ENCODE results near the gene RHOBTB1.

Gene RHOBTB1

DNA sequence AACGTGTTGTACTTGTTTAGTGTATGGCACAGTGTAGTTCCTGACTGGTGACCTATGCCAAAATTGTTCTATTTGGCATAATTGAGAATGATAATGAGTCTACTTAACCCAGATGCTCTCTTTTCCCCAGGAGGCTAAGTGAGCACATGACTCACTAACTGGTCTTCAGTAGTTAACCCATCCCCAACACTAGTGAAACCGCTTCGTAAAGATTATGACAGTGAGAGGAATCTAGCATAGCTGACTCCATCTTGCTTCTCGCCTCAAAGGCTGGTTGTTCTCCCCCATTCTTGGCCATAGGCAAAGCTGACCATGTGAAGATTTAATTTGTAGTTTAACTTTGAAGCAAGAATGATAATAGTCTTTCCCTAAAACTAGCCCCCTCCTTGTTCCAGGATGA is 118.5 kb downstream of the RHOBTB1 start:
- DNase-seq (ENCODE audit: low read depth in 2 of 2) = no peak
- no peak for TF ChIP-seq CTCF (IDR thresholded peaks at IDR 0.05; ENCODE audit: low read depth, low read length)
- no peak overlapping the region for H3K4me3 ChIP-seq (replicated peaks in 1 of 2; ENCODE audit: low read depth in 2 of 2, low read length in 2 of 2)

- no peak for DNase-seq (ENCODE audit: low read depth in 2 of 2)
- TF ChIP-seq CTCF (IDR thresholded peaks at IDR 0.05; ENCODE audit: low read depth, low read length) = no peak
Observed at GRCh38 chr10:60823324-60823723, 120.7 kb downstream of the RHOBTB1 start.

GRCh38 chr10:60822809-60823208 is 121.2 kb downstream of the RHOBTB1 start:
- no peak for TF ChIP-seq CTCF (IDR thresholded peaks at IDR 0.05; ENCODE audit: low read depth, low read length)
- no peak for DNase-seq (ENCODE audit: low read depth in 2 of 2)
- no peak overlapping the region for H3K4me3 ChIP-seq (replicated peaks in 1 of 2; ENCODE audit: low read depth in 2 of 2, low read length in 2 of 2)

More at GRCh38 chr10:60823324-60823723, 120.7 kb downstream of the RHOBTB1 start:
- no peak overlapping the region for H3K4me3 ChIP-seq (replicated peaks in 1 of 2; ENCODE audit: low read depth in 2 of 2, low read length in 2 of 2)

GRCh38 chr10:60821656-60822055 is 122.3 kb downstream of the RHOBTB1 start:
- DNase-seq (ENCODE audit: low read depth in 2 of 2) = no peak
- no peak overlapping the region for H3K4me3 ChIP-seq (replicated peaks in 1 of 2; ENCODE audit: low read depth in 2 of 2, low read length in 2 of 2)
- no peak for TF ChIP-seq CTCF (IDR thresholded peaks at IDR 0.05; ENCODE audit: low read depth, low read length)

- DNase-seq (ENCODE audit: low read depth in 2 of 2) = peak; percentile 41 to 52
- no peak overlapping the region for H3K4me3 ChIP-seq (replicated peaks in 1 of 2; ENCODE audit: low read depth in 2 of 2, low read length in 2 of 2)
- TF ChIP-seq CTCF (IDR thresholded peaks at IDR 0.05; ENCODE audit: low read depth, low read length) = peak; percentile 46
Observed at GRCh38 chr10:60820093-60820754, 123.8 kb downstream of the RHOBTB1 start.
